ENCODE results near the gene CFAP61. TPM values are rescaled to one million over a fixed set of nuclear protein-coding genes. Genes with fewer than 3 reads are reported as not detected.

The CFAP61 gene
- total and polyA plus RNA-seq, 10 donors: 0.06 to 0.17 TPM; not detected in 8

DNA sequence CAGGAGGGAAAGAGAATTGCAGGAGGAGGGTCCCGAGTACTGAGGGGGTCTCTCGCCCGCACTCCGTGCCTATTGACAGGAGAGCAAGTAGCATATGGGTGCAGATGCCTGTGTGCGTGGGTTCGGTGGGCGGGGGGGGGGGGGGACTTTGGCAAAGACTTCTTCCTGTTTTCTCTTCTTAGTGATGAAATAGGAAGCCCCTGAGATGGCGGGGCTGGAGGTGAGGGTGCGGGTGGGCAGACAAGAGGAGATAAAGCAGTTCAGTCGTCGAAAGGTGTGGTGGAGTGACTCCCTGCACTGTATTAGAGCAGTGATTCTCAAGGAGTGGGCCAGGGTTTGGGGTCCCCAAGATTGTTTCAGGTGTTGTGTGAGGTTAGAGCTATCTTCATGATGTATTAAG is 31.4 kb upstream of the CFAP61 start:
- Histone ChIP-seq H3K9me3 (no peaks in the 10 kb centered on the region), H3K27me3 (replicated peaks in 1 of 7) (no peaks in the 10 kb centered on the region), H3K4me1 (peaks cover 20 to 72% (median 48%) of the 10 kb centered on the region in 6 donors), H3K27ac (peak overlapping the region in 1 of 8 donors; percentile 13), H3K4me3 (no peak overlapping the region), H3K36me3 (peaks cover 0 to 36% (median 10%) of the 10 kb centered on the region in 6 donors)
- DNase-seq: no peak
- WGBS, 5 donors: 55 to 76% (median 72%) methylated on average over 11 of the region's 11 CpGs
- TF ChIP-seq POLR2AphosphoS5 (IDR thresholded peaks at IDR 0.05): no peak
- no peak for TF ChIP-seq POLR2A (IDR thresholded peaks at IDR 0.05)
- TF ChIP-seq, protein P1, sequence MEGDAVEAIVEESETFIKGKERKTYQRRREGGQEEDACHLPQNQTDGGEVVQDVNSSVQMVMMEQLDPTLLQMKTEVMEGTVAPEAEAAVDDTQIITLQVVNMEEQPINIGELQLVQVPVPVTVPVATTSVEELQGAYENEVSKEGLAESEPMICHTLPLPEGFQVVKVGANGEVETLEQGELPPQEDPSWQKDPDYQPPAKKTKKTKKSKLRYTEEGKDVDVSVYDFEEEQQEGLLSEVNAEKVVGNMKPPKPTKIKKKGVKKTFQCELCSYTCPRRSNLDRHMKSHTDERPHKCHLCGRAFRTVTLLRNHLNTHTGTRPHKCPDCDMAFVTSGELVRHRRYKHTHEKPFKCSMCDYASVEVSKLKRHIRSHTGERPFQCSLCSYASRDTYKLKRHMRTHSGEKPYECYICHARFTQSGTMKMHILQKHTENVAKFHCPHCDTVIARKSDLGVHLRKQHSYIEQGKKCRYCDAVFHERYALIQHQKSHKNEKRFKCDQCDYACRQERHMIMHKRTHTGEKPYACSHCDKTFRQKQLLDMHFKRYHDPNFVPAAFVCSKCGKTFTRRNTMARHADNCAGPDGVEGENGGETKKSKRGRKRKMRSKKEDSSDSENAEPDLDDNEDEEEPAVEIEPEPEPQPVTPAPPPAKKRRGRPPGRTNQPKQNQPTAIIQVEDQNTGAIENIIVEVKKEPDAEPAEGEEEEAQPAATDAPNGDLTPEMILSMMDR (IDR thresholded peaks at IDR 0.05 in 8 of 11, conservative IDR thresholded peaks at IDR 0.05 in 3 of 11): no peak
- intact Hi-C loops (cut with DNase I; ENCODE audit: low total_unique reads): no loop called here

DNA sequence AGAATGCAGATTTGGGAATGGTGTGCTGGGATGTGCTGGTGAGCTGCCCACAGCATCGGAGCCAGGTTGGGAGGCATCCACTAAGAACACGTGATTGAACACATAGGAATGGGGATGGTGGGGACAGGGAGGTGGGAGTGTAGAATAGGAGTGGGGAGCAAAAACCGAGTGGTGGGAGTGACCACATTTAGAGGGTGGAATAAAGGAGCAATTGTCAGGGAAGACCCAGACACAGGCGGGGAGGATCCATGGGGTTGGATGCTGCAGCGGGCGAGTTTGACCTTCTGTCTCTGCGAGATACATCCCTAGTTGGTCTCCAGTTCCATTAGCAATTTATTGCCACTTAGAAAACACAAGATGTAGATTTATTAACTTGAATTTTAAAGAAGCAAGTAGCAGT is 30.5 kb upstream of the CFAP61 start:
- 61 to 95% (median 91%) methylated on average over 7 of the region's 7 CpGs for WGBS, 5 donors
- Histone ChIP-seq H3K27ac (peak overlapping the region in 4 of 8 donors; percentile 43 to 72 (median 52)), H3K9me3 (no peaks in the 10 kb centered on the region), H3K36me3 (peaks cover 0 to 45% (median 14%) of the 10 kb centered on the region in 6 donors), H3K27me3 (replicated peaks in 1 of 7) (no peaks in the 10 kb centered on the region), H3K4me3 (no peak overlapping the region), H3K4me1 (peaks cover 14 to 62% (median 42%) of the 10 kb centered on the region in 6 donors)
- intact Hi-C loops (cut with DNase I; ENCODE audit: low total_unique reads): no loop called here
- DNase-seq: no peak
- TF ChIP-seq POLR2AphosphoS5 (IDR thresholded peaks at IDR 0.05): no peak
- TF ChIP-seq, protein P1 (IDR thresholded peaks at IDR 0.05 in 8 of 11, conservative IDR thresholded peaks at IDR 0.05 in 3 of 11): no peak
- TF ChIP-seq POLR2A (IDR thresholded peaks at IDR 0.05): no peak

DNA sequence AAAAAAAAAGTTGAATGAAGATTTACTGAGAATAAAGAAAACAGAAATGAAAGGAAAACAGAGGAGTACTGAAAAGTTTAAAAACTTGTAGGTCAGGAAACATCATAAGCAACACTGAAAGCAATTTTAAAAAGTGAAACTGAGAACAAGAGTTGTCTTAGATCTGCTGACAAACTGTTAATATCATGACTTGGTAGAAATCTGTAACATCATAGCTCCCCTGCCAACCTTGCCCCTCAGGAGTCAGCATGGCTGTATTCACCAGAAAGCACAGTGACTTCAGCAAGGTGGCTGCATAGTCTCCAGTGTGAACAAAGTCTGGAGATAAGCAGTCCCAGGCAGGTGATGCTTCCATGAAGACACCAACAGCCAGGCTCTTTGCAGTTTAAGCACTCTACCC is 29.8 kb upstream of the CFAP61 start:
- Histone ChIP-seq H3K4me1 (peaks cover 13 to 59% (median 41%) of the 10 kb centered on the region in 6 donors), H3K4me3 (no peak overlapping the region), H3K27me3 (replicated peaks in 1 of 7) (no peaks in the 10 kb centered on the region), H3K27ac (peak overlapping the region in 4 of 8 donors; percentile 43 to 72 (median 52)), H3K36me3 (peaks cover 0 to 52% (median 18%) of the 10 kb centered on the region in 6 donors), H3K9me3 (no peaks in the 10 kb centered on the region)
- DNase-seq: no peak
- TF ChIP-seq POLR2A (IDR thresholded peaks at IDR 0.05) (no peak), POLR2AphosphoS5 (IDR thresholded peaks at IDR 0.05) (no peak)
- TF ChIP-seq, protein P1 (IDR thresholded peaks at IDR 0.05 in 8 of 11, conservative IDR thresholded peaks at IDR 0.05 in 3 of 11): no peak
- intact Hi-C loops (cut with DNase I; ENCODE audit: low total_unique reads): no loop called here

DNA sequence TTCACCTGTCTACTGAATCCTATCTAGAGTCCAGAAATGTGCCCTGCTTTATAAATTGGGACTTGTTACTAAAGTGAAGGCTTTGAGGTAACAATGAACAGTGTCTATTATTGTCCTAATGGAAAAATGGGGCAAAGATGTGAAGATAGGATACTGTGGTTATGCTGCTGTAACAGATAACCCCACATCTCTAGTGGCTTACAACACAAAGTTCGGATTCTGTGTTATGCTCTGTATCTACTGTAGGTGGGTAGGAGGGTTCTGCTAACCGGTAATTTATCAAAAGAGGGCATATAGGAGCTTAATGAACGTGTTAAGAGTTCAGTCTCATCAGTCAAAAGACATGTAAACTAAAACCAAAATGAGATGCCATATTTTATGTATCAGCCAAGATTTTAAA is 28.9 kb upstream of the CFAP61 start:
- Histone ChIP-seq H3K4me1 (peaks cover 7 to 50% (median 33%) of the 10 kb centered on the region in 6 donors), H3K4me3 (no peak overlapping the region), H3K36me3 (peaks cover 0 to 61% (median 27%) of the 10 kb centered on the region in 6 donors), H3K27ac (peak overlapping the region in 2 of 8 donors; percentile 62 to 72), H3K27me3 (replicated peaks in 1 of 7) (no peaks in the 10 kb centered on the region), H3K9me3 (no peaks in the 10 kb centered on the region)
- no peak for DNase-seq
- 91 to 96% (median 95%) methylated on average over 3 of the region's 3 CpGs for WGBS, 5 donors
- no peak for TF ChIP-seq POLR2A (IDR thresholded peaks at IDR 0.05)
- intact Hi-C loops (cut with DNase I; ENCODE audit: low total_unique reads): no loop called here

DNA sequence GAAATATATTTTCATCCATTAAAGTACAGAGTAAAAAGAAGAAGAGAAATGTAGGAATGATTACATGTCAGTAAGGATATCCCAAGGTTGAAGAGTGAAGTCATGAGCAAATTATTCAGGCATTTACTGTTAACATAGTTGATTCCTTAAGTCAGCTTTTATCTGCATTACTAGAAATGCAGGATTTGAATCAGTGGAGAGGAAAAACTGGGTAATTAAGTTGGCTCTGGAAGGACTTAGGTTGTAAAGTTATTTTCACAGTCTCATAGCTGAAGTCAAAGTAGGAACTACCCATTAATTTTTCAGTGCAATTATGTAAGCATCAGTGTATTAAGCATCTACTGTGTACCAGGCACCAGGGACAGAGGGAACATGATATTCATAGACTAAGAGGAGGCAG is 27.4 kb upstream of the CFAP61 start:
- Histone ChIP-seq H3K4me1 (peaks cover 0 to 35% (median 20%) of the 10 kb centered on the region in 6 donors), H3K27me3 (replicated peaks in 1 of 7) (no peaks in the 10 kb centered on the region), H3K9me3 (no peaks in the 10 kb centered on the region), H3K36me3 (peaks cover 0 to 76% (median 37%) of the 10 kb centered on the region in 6 donors), H3K27ac (no peak overlapping the region), H3K4me3 (no peak overlapping the region)
- no peak for DNase-seq
- TF ChIP-seq, protein P1 (IDR thresholded peaks at IDR 0.05 in 8 of 11, conservative IDR thresholded peaks at IDR 0.05 in 3 of 11): no peak
- TF ChIP-seq POLR2AphosphoS5 (IDR thresholded peaks at IDR 0.05) (no peak), POLR2A (IDR thresholded peaks at IDR 0.05) (no peak)
- intact Hi-C loops (cut with DNase I; ENCODE audit: low total_unique reads): no loop called here
